CD4-positive, alpha-beta T cell treated with Interleukin-6 for 4 hours (primary cell): Measurements from ENCODE around the gene KCNA5.

ENCODE experiments used
- DNase-seq: peaks from one replicate; pipeline ENCODE4 v3.0.0-alpha.2; 2020; ENCODE audit warnings: mixed read lengths

The KCNA5 gene

GRCh38 chr12:5030066-5030465 lies 13.6 kb upstream of the KCNA5 start:
- no peak for DNase-seq

GRCh38 chr12:5031242-5031641 lies 12.4 kb upstream of the KCNA5 start:
- DNase-seq, result no peak

GRCh38 chr12:5031958-5032357 lies 11.7 kb upstream of the KCNA5 start:
- no peak for DNase-seq

GRCh38 chr12:5032821-5033220 lies 10.9 kb upstream of the KCNA5 start:
- DNase-seq, result no peak

- DNase-seq, result no peak
Observed at GRCh38 chr12:5033883-5034282, 9.8 kb upstream of the KCNA5 start.

- no peak for DNase-seq
Observed at GRCh38 chr12:5034603-5035002, 9.1 kb upstream of the KCNA5 start.

- no peak for DNase-seq
Observed at GRCh38 chr12:5035618-5036017, 8.1 kb upstream of the KCNA5 start.

GRCh38 chr12:5036031-5036430 lies 7.6 kb upstream of the KCNA5 start:
- DNase-seq, result no peak

- no peak for DNase-seq
Observed at GRCh38 chr12:5037795-5038357, 5.8 kb upstream of the KCNA5 start.

GRCh38 chr12:5038781-5039311 lies 4.8 kb upstream of the KCNA5 start:
- no peak for DNase-seq

GRCh38 chr12:5039815-5040214 lies 3.9 kb upstream of the KCNA5 start:
- no peak for DNase-seq

- DNase-seq, result no peak
Observed at GRCh38 chr12:5040368-5040767, 3.3 kb upstream of the KCNA5 start.

- no peak for DNase-seq
Observed at GRCh38 chr12:5044420-5045295, 979 bp downstream of the KCNA5 start.

GRCh38 chr12:5047094-5047493 lies 3.4 kb downstream of the KCNA5 start:
- no peak for DNase-seq

- DNase-seq, result no peak
Observed at GRCh38 chr12:5047729-5048128, 4.0 kb downstream of the KCNA5 start.

GRCh38 chr12:5050542-5050941 lies 6.9 kb downstream of the KCNA5 start:
- no peak for DNase-seq

GRCh38 chr12:5051334-5051733 lies 7.7 kb downstream of the KCNA5 start:
- no peak for DNase-seq

GRCh38 chr12:5051913-5052312 lies 8.2 kb downstream of the KCNA5 start:
- no peak for DNase-seq

- DNase-seq, result no peak
Observed at GRCh38 chr12:5052348-5052747, 8.7 kb downstream of the KCNA5 start.

- no peak for DNase-seq
Observed at GRCh38 chr12:5059358-5059757, 15.7 kb downstream of the KCNA5 start.

- no peak for DNase-seq
Observed at GRCh38 chr12:5060958-5061357, 17.3 kb downstream of the KCNA5 start.

GRCh38 chr12:5063149-5063548 lies 19.5 kb downstream of the KCNA5 start:
- no peak for DNase-seq

GRCh38 chr12:5064913-5065490 lies 21.3 kb downstream of the KCNA5 start:
- no peak for DNase-seq

GRCh38 chr12:5066251-5066650 lies 22.6 kb downstream of the KCNA5 start:
- DNase-seq, result no peak
